ENCODE measurements around the gene SYNE4. TPM values are rescaled to one million over a fixed set of nuclear protein-coding genes. Genes with fewer than 3 reads are reported as not detected.

SYNE4 gene, protein sequence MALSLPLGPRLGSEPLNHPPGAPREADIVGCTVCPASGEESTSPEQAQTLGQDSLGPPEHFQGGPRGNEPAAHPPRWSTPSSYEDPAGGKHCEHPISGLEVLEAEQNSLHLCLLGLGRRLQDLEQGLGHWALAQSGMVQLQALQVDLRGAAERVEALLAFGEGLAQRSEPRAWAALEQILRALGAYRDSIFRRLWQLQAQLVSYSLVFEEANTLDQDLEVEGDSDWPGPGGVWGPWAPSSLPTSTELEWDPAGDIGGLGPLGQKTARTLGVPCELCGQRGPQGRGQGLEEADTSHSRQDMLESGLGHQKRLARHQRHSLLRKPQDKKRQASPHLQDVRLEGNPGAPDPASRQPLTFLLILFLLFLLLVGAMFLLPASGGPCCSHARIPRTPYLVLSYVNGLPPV
- total RNA-seq (2021) (0.70 TPM in 1 of 2 replicates, not detected in the other), Bru-seq, nascent RNA (not detected), BruChase-seq, experiment 1, labeled RNA remaining after a 2-hour chase (percentile 16 among the genes with signal in this experiment), BruChase-seq, experiment 2, labeled RNA remaining after a 6-hour chase (percentile 17 among the genes with signal in this experiment)
- long read RNA-seq: 0 reads

DNA sequence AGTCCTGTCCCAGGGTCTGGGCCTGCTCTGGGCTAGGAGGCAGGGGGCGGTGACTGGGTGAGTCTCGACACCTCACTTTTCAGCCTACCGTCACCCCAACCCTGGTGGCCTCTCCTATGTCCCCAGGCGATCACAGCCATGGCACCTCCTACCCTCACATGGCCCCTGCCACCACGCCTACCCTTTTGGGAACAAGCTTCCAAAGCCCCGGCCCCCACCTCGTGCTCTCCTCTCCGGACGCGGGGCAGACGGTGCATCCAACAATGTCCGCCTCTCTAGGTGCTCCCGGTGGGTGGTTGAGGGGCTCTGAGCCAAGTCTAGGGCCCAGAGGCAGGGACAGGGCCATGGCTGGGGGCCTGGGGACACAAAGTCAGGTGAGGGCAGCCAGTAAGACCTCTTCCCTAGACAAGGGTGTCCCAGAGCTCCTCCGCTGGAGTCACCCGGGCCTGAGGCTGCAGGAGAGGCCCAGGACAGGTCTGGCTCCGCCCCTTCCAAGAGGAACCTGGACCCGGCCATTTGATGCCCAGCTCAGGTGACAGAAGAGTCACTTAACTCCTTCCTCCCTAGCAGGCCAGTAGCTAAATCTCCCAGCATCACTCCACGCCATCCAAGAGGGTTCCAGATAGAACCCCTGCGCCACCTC is at the start of gene SYNE4:
TSS of gene SYNE4 (minus strand) at position 478 of the 643 bp plus-strand sequence. CDS start at position 346, 132 bp downstream.
- peak within 1 kb of the TSS; percentile 44 for H3K4me3 ChIP-seq (ENCODE audit: low read depth, low read length, poor library complexity, severe bottlenecking)
- H3K4me1 ChIP-seq (ENCODE audit: insufficient read depth, low read length, poor library complexity, severe bottlenecking): no peaks in the 10 kb centered on the region
- CTCF ChIA-PET: no interaction called here
- no peaks in the 10 kb centered on the region for H3K36me3 ChIP-seq (ENCODE audit: insufficient read depth, low read length, poor library complexity, severe bottlenecking)
- POLR2A ChIA-PET (ENCODE audit: low non-redundant PET): no interaction called here
- no peaks in the 10 kb centered on the region for H3K9me3 ChIP-seq (ENCODE audit: low read depth, low read length, poor library complexity, severe bottlenecking)
- intact Hi-C loops (cut with micrococcal nuclease; ENCODE audit: unreplicated experiment): no loop called here
- no peak for DNase-seq (ENCODE audit: low spot score)
- no peak for TF ChIP-seq CTCF (conservative IDR thresholded peaks at IDR 0.05; ENCODE audit: low read depth, low read length)
- TF ChIP-seq EZH2 (IDR thresholded peaks at IDR 0.05; ENCODE audit: borderline replicate concordance, low read depth, low read length, poor library complexity, severe bottlenecking): no peak
- no TSS peak for BruUV-seq (replicated peaks)
- no peaks in the 10 kb centered on the region for H3K27me3 ChIP-seq (replicated peaks; ENCODE audit: insufficient read depth, low read depth, low read length, poor library complexity)
- H3K27ac ChIP-seq (ENCODE audit: low read depth, low read length, poor library complexity, severe bottlenecking): peak within 1 kb of the TSS; percentile 56

GRCh38 chr19:36054733-36055686 is 46.4 kb upstream of the SYNE4 start, which contains the start of gene WDR62:
Gene WDR62, plus strand, starts transcription at chr19:36054897. Its CDS starts 75 bp downstream, at chr19:36054972.
- Histone ChIP-seq H3K4me1 (ENCODE audit: insufficient read depth, low read length, poor library complexity, severe bottlenecking) (peaks cover 5% of the 10 kb centered on the region), H3K9me3 (ENCODE audit: low read depth, low read length, poor library complexity, severe bottlenecking) (no peaks in the 10 kb centered on the region), H3K27me3 (replicated peaks; ENCODE audit: insufficient read depth, low read depth, low read length, poor library complexity) (no peaks in the 10 kb centered on the region), H3K36me3 (ENCODE audit: insufficient read depth, low read length, poor library complexity, severe bottlenecking) (peaks cover 17% of the 10 kb centered on the region), H3K4me3 (ENCODE audit: low read depth, low read length, poor library complexity, severe bottlenecking) (peak within 1 kb of the TSS; percentile 85), H3K27ac (ENCODE audit: low read depth, low read length, poor library complexity, severe bottlenecking) (peak within 1 kb of the TSS; percentile 93)
- POLR2A ChIA-PET (ENCODE audit: low non-redundant PET): interaction anchor here (0.9 kb wide), 1 partner anchor 60 kb away, joined by 3 read pairs; no protein-coding TSS in a partner anchor
- TF ChIP-seq EZH2 (IDR thresholded peaks at IDR 0.05; ENCODE audit: borderline replicate concordance, low read depth, low read length, poor library complexity, severe bottlenecking): no peak
- TF ChIP-seq CTCF (conservative IDR thresholded peaks at IDR 0.05; ENCODE audit: low read depth, low read length): 0 out of 2 replicates have a peak, but pooled peaks have one; percentile 4
- BruUV-seq (replicated peaks): no TSS peak
- intact Hi-C loops (cut with micrococcal nuclease; ENCODE audit: unreplicated experiment): loop anchor here (2.0 kb wide), 1 partner anchor 60 kb away; the partner anchor contains the start of genes POLR2I and TBCB
- CTCF ChIA-PET: no interaction called here
- DNase-seq (ENCODE audit: low spot score): peak; percentile 97

Measured in A673 (cell line).